ENCODE data around the gene LHFPL3.

- TF ChIP-seq EZH2 (IDR thresholded peaks at IDR 0.05; ENCODE audit: low read length, missing control alignments), result no peak
- TF ChIP-seq, protein P1, sequence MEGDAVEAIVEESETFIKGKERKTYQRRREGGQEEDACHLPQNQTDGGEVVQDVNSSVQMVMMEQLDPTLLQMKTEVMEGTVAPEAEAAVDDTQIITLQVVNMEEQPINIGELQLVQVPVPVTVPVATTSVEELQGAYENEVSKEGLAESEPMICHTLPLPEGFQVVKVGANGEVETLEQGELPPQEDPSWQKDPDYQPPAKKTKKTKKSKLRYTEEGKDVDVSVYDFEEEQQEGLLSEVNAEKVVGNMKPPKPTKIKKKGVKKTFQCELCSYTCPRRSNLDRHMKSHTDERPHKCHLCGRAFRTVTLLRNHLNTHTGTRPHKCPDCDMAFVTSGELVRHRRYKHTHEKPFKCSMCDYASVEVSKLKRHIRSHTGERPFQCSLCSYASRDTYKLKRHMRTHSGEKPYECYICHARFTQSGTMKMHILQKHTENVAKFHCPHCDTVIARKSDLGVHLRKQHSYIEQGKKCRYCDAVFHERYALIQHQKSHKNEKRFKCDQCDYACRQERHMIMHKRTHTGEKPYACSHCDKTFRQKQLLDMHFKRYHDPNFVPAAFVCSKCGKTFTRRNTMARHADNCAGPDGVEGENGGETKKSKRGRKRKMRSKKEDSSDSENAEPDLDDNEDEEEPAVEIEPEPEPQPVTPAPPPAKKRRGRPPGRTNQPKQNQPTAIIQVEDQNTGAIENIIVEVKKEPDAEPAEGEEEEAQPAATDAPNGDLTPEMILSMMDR (conservative IDR thresholded peaks at IDR 0.05 in 1 of 2, IDR thresholded peaks at IDR 0.05 in 1 of 2; ENCODE audit: low read depth in 1 of 2, low read length in 2 of 2), result no peak
Measured at GRCh38 chr7:104790440-104790839, 462.0 kb downstream of the LHFPL3 start.

Data from fibroblast of lung (primary cell).